B cell (primary cell): ENCODE data around the gene BLM.

ENCODE experiments used
- EZH2 ChIP-seq: IDR thresholded peaks from 2 replicates; pipeline ENCODE4 v1.6.1; 2012; ENCODE audit warnings: borderline replicate concordance, low read depth, mild to moderate bottlenecking, moderate library complexity, low read length; ENCODE audit not compliant: insufficient read depth, poor library complexity, severe bottlenecking
- TF ChIP-seq, protein P1 (sequence below): fragments of 200-600 bp; IDR thresholded peaks from one replicate; pipeline ENCODE4 v1.8.0; 2022; ENCODE audit warnings: antibody characterized with exemption, mild to moderate bottlenecking

DNA sequence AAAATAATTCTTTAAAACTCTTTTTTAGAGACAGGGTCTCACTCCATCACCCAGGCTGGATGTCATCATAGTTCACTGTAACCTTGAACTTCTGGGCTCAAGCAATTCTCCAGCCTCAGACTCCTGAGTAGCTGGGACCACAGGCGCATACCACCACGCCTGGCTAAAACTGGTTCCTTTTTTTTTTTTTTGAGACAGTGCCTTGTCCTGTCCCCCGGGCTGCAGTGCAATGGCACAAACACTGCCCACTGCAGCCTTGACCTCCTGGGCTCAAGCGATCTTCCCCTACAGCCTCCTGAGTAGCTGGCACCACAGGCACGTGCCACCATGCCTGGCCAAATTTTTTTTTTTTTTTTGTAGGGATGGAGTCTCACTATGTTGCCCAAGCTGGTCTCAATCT, 127.5 kb downstream of the BLM start:
- TF ChIP-seq, protein P1, sequence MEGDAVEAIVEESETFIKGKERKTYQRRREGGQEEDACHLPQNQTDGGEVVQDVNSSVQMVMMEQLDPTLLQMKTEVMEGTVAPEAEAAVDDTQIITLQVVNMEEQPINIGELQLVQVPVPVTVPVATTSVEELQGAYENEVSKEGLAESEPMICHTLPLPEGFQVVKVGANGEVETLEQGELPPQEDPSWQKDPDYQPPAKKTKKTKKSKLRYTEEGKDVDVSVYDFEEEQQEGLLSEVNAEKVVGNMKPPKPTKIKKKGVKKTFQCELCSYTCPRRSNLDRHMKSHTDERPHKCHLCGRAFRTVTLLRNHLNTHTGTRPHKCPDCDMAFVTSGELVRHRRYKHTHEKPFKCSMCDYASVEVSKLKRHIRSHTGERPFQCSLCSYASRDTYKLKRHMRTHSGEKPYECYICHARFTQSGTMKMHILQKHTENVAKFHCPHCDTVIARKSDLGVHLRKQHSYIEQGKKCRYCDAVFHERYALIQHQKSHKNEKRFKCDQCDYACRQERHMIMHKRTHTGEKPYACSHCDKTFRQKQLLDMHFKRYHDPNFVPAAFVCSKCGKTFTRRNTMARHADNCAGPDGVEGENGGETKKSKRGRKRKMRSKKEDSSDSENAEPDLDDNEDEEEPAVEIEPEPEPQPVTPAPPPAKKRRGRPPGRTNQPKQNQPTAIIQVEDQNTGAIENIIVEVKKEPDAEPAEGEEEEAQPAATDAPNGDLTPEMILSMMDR = no peak
- TF ChIP-seq EZH2 = no peak
